ENCODE data around the gene JHY.

GRCh38 chr11:122910775-122911174 lies 28.2 kb downstream of the JHY start:
- TF ChIP-seq CTCF (IDR thresholded peaks at IDR 0.05 in 8 of 11, conservative IDR thresholded peaks at IDR 0.05 in 3 of 11) = no peak
- TF ChIP-seq POLR2AphosphoS5 (IDR thresholded peaks at IDR 0.05) = no peak
- no peak for TF ChIP-seq POLR2A (IDR thresholded peaks at IDR 0.05)

Measured in spleen (tissue), 7 donors.